Activated naive CD8-positive, alpha-beta T cell treated with anti-CD3 and anti-CD28 coated beads, Interleukin-2, amount 10 ng/mL, durations not matched to agents 7 days and 5 days (primary cell): ENCODE data around the gene C11orf98. TPM values are rescaled to one million over a fixed set of nuclear protein-coding genes. Genes with fewer than 3 reads are reported as not detected.
"Not testable (repeated sequence)": the region's sequence is repeated elsewhere in the genome, so short reads cannot be mapped to it uniquely, and the experiment has no call there.

Experiments
- ATAC-seq: fragments of 150-1000 bp; cut with Tn5 transposase; one replicate; pipeline ENCODE4 v1.10.0; 2021; ENCODE audit warnings: low read depth, moderate library complexity
- POLR2A ChIA-PET: fragments of 350-600 bp; sonication (Branson Sonifier 250); formaldehyde crosslinking; loops from one replicate; lab custom pipeline; 2021; ENCODE audit warnings: antibody characterized with exemption; lab: Charles Lee
- DNase-seq: peaks from one replicate; pipeline ENCODE4 v3.0.0; 2021
- H3K27ac Mint-ChIP-seq: one replicate; pipeline ENCODE4 v1.8.0; 2022; ENCODE audit warnings: mild to moderate bottlenecking, mixed read lengths
- H3K27me3 Mint-ChIP-seq: one replicate; pipeline ENCODE4 v1.8.0; 2022; ENCODE audit warnings: mild to moderate bottlenecking, moderate library complexity, mixed read lengths
- H3K36me3 Mint-ChIP-seq: one replicate; pipeline ENCODE4 v1.8.0; 2021; ENCODE audit warnings: mild to moderate bottlenecking, mixed read lengths
- H3K4me1 Mint-ChIP-seq: one replicate; pipeline ENCODE4 v1.8.0; 2021; ENCODE audit warnings: mixed read lengths
- H3K4me3 Mint-ChIP-seq: one replicate; pipeline ENCODE4 v1.8.0; 2022; ENCODE audit warnings: mild to moderate bottlenecking, moderate library complexity, mixed read lengths
- H3K9me3 Mint-ChIP-seq: one replicate; pipeline ENCODE4 v1.8.0; 2021; ENCODE audit warnings: mixed read lengths
- total RNA-seq, 2 experiments: library from RNA; stranded (reverse); gene quantifications; one replicate each; pipeline ENCODE4 v1.2.3, GENCODE V29; 2021

Gene C11orf98
- total RNA-seq, 2 experiments from 2014 or later, result 99.9 to 104 TPM

DNA sequence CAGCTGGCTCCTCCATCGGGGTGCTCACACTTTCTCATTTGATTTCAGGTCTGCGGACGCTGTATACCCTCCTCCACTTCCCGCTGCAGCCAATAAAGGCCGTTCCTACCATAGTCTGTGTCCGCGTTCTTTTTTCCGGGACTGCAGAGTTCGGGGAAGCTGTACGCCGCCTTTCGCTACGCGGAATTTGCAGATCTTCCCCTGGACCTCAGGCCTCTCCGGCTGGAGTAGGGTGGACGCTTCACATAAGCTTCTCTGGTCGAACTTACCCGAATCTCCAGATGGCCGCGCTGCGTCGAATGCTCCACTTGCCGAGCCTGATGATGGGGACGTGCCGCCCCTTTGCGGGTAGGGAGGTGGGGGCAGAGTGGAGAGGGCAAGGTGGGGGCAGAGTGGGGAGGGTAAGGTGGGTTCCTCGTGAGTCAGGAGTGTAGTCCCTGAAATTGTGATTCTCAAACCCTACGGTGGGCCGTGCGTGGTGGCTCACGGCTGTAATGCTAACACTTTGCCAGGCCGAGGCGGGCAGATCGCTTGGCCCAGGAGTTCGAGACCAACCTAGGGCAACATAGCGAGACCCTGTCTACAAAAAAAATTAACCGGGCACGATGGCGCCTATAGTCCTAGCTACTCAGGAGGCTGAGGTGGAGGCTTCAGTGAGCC lies 719 bp upstream of the C11orf98 start:
- H3K4me3 Mint-ChIP-seq, result peak overlapping the region; percentile 97
- DNase-seq (peak; percentile 69), ATAC-seq (peak; percentile 20)
- H3K4me1 Mint-ChIP-seq, result peaks cover 36% of the 10 kb centered on the region
- H3K27ac Mint-ChIP-seq, result peak overlapping the region; percentile 94
- POLR2A ChIA-PET, result interaction anchor here (0.8 to 7.0 kb wide), 37 partner anchors 9 to 293 kb away, joined by 3 to 187 read pairs (median 10); partner anchors contain the start of genes B3GAT3, BSCL2, EEF1G and EML3
- H3K9me3 Mint-ChIP-seq, result no peaks in the 10 kb centered on the region
- no peaks in the 10 kb centered on the region for H3K27me3 Mint-ChIP-seq
- peaks cover 20% of the 10 kb centered on the region for H3K36me3 Mint-ChIP-seq

DNA sequence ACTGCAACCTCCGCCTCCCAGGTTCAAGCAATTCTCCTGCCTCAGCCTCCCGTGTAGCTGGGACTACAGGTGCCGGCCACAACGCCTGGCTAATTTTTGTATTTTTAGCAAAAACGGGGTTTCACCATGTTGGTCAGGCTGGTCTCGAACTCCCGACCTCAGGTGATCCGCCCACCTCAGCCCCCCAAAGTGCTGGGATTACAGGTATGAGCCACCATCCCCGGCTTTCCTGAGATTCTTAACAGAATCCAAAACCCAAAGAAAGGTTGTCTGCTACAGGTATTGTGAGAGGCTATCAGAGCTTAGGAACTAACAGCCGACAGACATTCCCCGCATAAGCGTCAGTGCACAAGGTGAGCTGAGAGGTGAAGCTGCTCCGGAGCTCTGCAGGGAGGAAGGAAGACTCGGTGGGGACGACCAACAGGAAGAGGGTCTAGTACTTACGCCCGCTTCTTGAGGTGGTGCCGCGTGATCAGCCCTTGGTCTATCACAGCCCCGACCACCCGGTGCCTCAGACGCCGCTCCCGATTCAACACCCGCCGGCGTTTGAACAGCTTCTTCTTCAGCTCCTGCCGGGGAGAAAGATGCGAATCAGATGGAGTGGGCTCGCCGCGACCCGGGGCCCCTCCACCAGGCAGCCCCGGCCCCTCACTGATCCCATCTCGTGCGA lies 470 bp downstream of the C11orf98 start:
- peak overlapping the region; percentile 94 for H3K27ac Mint-ChIP-seq
- peaks cover 29% of the 10 kb centered on the region for H3K4me1 Mint-ChIP-seq
- ATAC-seq, result peak; percentile 58
- H3K27me3 Mint-ChIP-seq, result no peaks in the 10 kb centered on the region
- POLR2A ChIA-PET, result interaction anchor here (0.6 to 7.0 kb wide), 43 partner anchors 10 to 1301 kb away, joined by 3 to 187 read pairs (median 9); partner anchors contain the start of genes B3GAT3, BSCL2, EEF1G and EML3
- no peak for DNase-seq
- H3K4me3 Mint-ChIP-seq, result peak overlapping the region; percentile 97
- peaks cover 19% of the 10 kb centered on the region for H3K36me3 Mint-ChIP-seq
- H3K9me3 Mint-ChIP-seq, result no peaks in the 10 kb centered on the region

DNA sequence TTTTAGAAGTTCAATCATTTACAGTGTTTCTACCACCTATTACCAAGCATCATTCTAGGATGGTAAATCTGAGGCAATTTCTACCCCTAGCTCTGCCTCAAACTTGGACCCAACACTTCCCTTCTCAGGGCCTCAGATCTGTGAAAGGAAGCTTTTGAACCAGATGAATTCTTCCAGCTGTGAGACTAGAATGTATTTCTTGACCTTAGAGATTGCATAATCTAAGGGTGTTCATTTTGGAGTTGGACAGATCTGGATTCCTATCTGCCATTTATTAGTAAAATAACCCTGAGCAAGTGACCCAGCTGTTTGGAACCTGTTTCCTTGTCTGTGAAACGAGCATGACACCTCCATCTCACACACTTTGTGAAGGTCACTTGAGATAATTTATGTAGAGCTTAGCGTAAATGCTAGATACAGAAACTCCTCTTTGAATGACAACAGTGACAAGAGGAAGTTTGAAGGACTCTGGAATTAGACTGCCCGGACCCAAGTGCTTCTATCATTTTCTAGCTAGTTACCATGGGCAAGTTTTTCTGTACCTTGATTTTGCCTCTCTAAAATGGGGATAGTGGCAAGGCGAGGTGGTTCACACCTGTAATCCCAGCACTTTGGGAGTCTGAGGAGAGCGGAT lies 8.1 kb downstream of the C11orf98 start:
- ATAC-seq, result no peak

DNA sequence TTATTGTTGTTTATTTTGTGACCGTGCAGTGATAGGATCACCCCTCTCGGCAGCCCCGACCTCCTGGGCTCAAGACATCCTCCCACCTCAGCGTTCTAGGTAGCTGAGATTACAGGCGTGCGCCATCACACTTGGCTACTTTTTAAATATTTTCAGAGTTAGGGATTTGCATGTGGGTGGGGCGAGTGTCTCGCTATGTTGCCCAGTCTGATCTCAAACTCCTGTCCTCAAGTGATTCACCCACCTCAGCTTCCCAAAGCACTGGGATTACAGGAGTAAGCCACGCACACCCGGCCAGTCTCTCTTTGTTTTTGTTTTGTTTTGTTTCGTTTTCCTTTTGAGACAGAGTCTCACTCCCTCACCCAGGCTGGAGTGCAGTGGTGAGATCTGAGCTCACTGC lies 10.7 kb downstream of the C11orf98 start:
- no peak for ATAC-seq
- no peaks in the 10 kb centered on the region for H3K9me3 Mint-ChIP-seq
- peak overlapping the region; percentile 63 for H3K27ac Mint-ChIP-seq
- H3K4me1 Mint-ChIP-seq, result peaks cover 17% of the 10 kb centered on the region
- no peak for DNase-seq
- H3K4me3 Mint-ChIP-seq, result peak overlapping the region; percentile 37
- H3K27me3 Mint-ChIP-seq, result no peaks in the 10 kb centered on the region
- peaks cover 4% of the 10 kb centered on the region for H3K36me3 Mint-ChIP-seq
- POLR2A ChIA-PET, result interaction anchor here (0.6 to 8.4 kb wide), 5 partner anchors 11 to 101 kb away, joined by 4 to 187 read pairs (median 8); partner anchors contain the start of genes C11orf98, CSKMT, LBHD1 and TUT1

More for the DNA sequence above, 8.1 kb downstream of the C11orf98 start:
- POLR2A ChIA-PET, result interaction anchor here (0.7 to 8.4 kb wide), 5 partner anchors 8 to 55 kb away, joined by 3 to 187 read pairs (median 5); partner anchors contain the start of genes B3GAT3, C11orf98, CSKMT and LBHD1
- peaks cover 13% of the 10 kb centered on the region for H3K4me1 Mint-ChIP-seq
- no peaks in the 10 kb centered on the region for H3K9me3 Mint-ChIP-seq
- no peaks in the 10 kb centered on the region for H3K27me3 Mint-ChIP-seq
- H3K4me3 Mint-ChIP-seq, result no peak overlapping the region
- H3K36me3 Mint-ChIP-seq, result peaks cover 2% of the 10 kb centered on the region
- DNase-seq, result no peak
- H3K27ac Mint-ChIP-seq, result no peak overlapping the region

DNA sequence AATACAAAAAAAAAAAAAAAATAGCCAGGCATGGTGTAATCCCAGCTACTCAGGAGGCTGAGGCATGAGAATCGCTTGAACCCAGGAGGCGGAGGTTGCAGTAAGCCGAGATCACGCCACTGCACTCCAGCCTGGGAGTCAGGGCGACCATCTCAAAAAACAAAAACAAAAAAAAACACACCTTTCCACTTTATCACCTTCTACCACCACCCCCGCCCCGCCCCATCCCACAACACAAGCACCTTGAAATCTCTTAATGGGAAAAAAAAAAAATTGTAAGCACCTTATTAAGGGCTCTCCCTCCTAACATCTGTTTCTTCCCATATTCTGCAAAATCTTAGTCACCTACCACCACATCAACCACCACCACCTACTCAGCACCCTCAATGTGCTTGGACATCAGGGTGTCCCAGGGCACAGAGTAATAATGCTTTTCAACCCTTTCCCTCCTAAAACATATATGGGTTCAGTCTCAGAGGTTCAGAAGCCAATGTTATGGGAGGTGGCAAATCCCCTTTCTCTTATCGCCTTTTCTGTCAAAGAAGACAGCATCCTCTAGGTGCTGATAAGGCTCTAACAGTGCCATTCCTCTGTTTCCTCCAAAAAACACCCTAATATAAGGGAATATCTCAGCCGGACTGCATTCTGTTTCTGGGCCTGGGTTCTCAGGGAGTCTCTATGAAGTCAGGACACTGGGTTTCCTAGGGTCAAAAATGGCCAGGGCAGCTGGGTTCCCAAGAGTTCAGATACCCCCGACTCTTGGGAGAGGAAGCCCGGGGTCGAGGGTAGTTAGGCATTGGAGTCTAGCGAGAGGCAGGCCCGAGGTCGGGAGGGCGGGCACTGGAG lies 12.6 kb downstream of the C11orf98 start:
- H3K27me3 Mint-ChIP-seq, result no peaks in the 10 kb centered on the region
- peak overlapping the region; percentile 94 for H3K4me3 Mint-ChIP-seq
- DNase-seq (no peak), ATAC-seq (no peak)
- H3K27ac Mint-ChIP-seq, result peak overlapping the region; percentile 91
- no peaks in the 10 kb centered on the region for H3K9me3 Mint-ChIP-seq
- H3K36me3 Mint-ChIP-seq, result peaks cover 4% of the 10 kb centered on the region
- POLR2A ChIA-PET, result interaction anchor here (0.7 to 8.4 kb wide), 22 partner anchors 9 to 250 kb away, joined by 3 to 187 read pairs (median 5); partner anchors contain the start of genes B3GAT3, C11orf98, CSKMT and EEF1G
- H3K4me1 Mint-ChIP-seq, result peaks cover 17% of the 10 kb centered on the region

DNA sequence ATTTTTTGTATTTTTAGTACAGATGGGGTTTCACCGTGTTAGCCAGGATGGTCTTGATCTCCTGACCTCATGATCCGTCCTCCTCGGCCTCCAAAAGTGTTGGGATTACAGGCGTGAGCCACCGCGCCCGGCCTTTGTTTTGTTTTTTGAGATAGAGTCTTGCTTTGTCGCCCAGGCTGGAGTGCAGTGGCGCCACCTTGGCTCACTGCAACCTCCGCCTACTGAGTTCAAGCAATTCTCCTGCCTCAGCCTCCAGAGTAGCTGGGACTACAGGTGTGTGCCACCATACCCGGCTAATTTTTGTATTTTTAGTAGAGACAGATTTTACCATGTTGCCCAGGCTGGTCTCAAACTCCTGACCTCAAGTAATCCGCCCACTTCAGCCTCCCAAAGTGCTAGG lies 14.7 kb downstream of the C11orf98 start:
- H3K27me3 Mint-ChIP-seq, ATAC-seq, H3K36me3 Mint-ChIP-seq, H3K27ac Mint-ChIP-seq, H3K4me3 Mint-ChIP-seq, H3K9me3 Mint-ChIP-seq, DNase-seq: not testable (repeated sequence)
- H3K4me1 Mint-ChIP-seq, result peaks cover 23% of the 10 kb centered on the region
- POLR2A ChIA-PET, result interaction anchor here (0.9 to 1.2 kb wide), 2 partner anchors 22 to 49 kb away, joined by 5 to 6 read pairs; partner anchors contain the start of genes LBHD1 and MTA2

DNA sequence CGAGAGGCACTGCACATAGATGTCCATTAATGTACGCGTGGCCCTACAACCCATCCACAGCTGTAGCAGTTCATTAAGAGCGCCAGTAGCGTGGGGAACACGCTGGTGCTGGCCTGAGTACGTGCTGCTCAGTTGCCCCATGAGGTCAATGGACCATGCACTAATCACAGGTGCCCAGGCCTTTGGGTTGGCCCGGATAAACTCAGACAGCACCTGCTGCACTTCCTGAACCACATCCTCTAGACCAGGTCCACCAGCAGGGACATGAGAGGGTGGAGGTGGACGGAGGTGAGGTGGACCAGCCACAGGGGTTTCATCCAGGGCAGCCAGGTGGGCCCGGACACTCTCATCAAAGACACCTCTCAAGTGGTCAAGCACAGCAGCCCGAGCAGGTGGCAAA lies 15.5 kb downstream of the C11orf98 start:
- Mint-ChIP-seq H3K9me3 (no peaks in the 10 kb centered on the region), H3K4me1 (peaks cover 28% of the 10 kb centered on the region)
- POLR2A ChIA-PET, result interaction anchor here (0.6 to 5.5 kb wide), 7 partner anchors 8 to 58 kb away, joined by 3 to 40 read pairs (median 7); partner anchors contain the start of genes B3GAT3, C11orf98, CSKMT and LBHD1

DNA sequence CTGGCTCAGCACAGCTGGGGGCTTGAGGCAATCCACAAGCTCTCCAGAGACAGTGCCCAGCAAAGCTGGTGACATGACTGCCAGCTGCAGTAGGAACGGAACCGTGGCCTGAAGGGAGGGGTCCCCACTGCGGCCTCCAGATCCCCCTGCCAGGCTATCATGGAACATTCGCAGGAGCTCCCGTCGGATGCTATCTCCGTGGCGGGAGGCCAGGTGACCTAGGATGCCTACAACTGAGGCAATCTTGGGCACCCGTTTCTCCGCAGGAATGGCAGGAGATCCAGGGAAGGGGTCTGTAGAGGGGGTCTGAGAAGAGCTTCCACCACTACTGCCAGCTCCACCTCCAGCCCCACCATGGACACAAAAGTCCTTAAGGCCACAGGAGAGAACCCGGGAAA lies 16.0 kb downstream of the C11orf98 start:
- Mint-ChIP-seq H3K4me1 (peaks cover 29% of the 10 kb centered on the region), H3K4me3 (no peak overlapping the region), H3K27ac (no peak overlapping the region), H3K9me3 (no peaks in the 10 kb centered on the region), H3K36me3 (peaks cover 10% of the 10 kb centered on the region), H3K27me3 (no peaks in the 10 kb centered on the region)
- no peak for ATAC-seq
- no peak for DNase-seq
- POLR2A ChIA-PET, result interaction anchor here (0.6 to 5.5 kb wide), 7 partner anchors 16 to 57 kb away, joined by 3 to 40 read pairs (median 7); partner anchors contain the start of genes B3GAT3, C11orf98, CSKMT and LBHD1

More for the DNA sequence above, 15.5 kb downstream of the C11orf98 start:
- Mint-ChIP-seq H3K27me3 (no peaks in the 10 kb centered on the region), H3K27ac (no peak overlapping the region), H3K36me3 (peaks cover 10% of the 10 kb centered on the region), H3K4me3 (no peak overlapping the region)
- no peak for ATAC-seq
- no peak for DNase-seq

DNA sequence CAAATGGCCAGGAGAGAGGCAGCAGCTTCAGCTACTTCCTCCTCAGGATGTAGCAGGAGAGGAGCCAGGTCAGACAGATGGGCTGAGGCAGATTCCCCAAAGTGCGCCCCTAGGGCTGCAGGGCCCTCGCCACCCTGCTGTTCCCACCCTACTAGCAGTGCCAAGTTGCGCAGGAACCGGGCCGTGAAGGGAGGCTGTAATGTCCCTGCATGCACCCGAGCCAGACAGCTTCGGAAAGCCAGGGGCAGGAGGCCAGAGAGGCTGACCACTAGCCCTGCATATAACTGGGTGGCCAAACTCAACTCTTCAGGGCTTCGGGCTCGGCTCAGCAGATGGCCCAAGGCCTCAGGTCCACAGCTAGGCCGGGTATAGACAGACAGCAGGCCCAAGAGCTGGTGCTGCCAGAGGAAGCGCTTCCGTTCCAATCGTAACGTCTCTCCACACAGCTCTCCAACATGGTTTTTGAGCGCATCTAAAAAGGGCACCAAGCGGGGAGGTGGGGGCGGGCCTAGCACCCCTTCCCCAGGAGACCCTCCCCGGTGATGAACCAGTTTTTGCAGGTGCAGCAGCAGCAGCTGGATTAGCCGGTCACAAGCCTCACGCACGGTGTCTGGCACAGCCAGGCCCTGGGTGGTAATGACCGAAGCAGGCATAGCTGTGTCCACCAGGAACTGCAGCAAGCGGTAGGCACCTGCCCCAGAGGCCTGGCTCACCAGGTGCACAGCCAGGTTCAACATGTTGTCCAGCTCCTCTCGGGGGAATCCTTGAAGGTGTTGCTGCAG lies 16.6 kb downstream of the C11orf98 start:
- Mint-ChIP-seq H3K4me3 (no peak overlapping the region), H3K27ac (no peak overlapping the region), H3K27me3 (no peaks in the 10 kb centered on the region), H3K36me3 (peaks cover 8% of the 10 kb centered on the region), H3K9me3 (no peaks in the 10 kb centered on the region), H3K4me1 (peaks cover 26% of the 10 kb centered on the region)
- ATAC-seq (no peak), DNase-seq (no peak)
- POLR2A ChIA-PET, result interaction anchor here (0.6 to 5.5 kb wide), 10 partner anchors 11 to 193 kb away, joined by 3 to 40 read pairs (median 4); partner anchors contain the start of genes B3GAT3, C11orf98, CSKMT and HNRNPUL2

DNA sequence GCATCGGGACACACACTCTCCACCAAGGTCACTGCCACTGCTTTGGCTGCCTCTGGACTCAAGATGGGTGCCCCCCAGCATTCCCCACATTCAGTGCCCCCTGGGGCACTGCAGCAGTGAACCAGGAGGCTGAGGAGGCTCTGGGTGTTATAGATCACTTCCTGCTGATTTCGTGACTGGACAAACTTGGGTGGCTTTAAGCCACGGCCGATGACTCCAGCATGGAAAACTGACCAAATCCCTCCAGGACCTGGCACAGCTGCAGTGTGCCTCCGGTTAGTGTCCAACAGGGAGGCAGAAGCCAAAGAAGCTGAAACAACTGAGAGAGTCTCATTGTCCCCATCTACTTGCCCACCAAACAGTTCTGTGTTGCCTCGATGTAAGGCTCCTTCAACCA lies 17.4 kb downstream of the C11orf98 start:
- H3K9me3 Mint-ChIP-seq, result no peaks in the 10 kb centered on the region
- DNase-seq (no peak), ATAC-seq (no peak)
- H3K27me3 Mint-ChIP-seq, result no peaks in the 10 kb centered on the region
- H3K4me1 Mint-ChIP-seq, result peaks cover 25% of the 10 kb centered on the region
- POLR2A ChIA-PET, result interaction anchor here (0.9 to 5.5 kb wide), 8 partner anchors 10 to 194 kb away, joined by 3 to 40 read pairs (median 8); partner anchors contain the start of genes B3GAT3, C11orf98, CSKMT and HNRNPUL2
- H3K36me3 Mint-ChIP-seq, result peaks cover 8% of the 10 kb centered on the region
- no peak overlapping the region for H3K4me3 Mint-ChIP-seq
- no peak overlapping the region for H3K27ac Mint-ChIP-seq

DNA sequence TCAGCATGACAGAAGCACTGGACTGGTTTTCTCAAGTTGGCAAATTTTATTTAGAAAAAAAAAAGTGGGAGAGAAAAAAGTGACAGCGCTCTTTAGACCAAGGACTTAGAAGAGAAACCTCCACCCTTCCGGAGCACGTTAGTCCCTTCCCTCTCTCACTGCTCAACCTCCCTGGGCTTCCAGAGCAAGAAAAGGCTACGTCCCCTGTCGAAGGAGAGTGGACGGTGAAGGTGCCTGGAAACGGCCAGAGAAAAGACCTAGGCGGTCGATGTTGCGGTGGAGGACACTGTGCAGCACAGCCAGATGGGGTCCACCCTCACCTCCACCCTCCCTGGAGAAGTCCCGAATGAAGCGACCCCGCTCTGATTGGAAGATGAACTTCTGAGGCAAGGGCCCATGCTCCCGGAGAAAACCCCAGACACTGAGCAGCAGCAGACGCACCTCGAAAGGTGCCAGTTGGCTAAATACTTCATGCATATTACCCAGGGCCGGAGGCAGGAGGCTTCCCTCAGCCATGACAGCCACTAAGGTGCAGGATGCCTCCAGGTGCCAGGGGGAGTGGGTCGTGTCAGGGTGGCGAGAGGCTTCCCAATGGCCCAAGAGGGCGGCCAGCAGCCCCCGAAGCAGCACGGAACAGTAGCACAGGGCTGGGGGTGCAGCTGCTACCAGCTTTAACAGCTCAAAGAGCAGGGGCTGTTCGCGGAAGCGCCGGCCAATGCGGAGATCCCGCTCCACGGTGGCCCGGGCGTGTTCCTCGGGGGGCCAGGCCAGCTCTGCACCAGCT lies 18.0 kb downstream of the C11orf98 start:
- Mint-ChIP-seq H3K27me3 (no peaks in the 10 kb centered on the region), H3K4me3 (peak overlapping the region; percentile 99), H3K9me3 (no peaks in the 10 kb centered on the region), H3K36me3 (peaks cover 8% of the 10 kb centered on the region), H3K27ac (peak overlapping the region; percentile 96), H3K4me1 (peaks cover 24% of the 10 kb centered on the region)
- DNase-seq (no peak), ATAC-seq (no peak)
- POLR2A ChIA-PET, result interaction anchor here (0.6 to 7.3 kb wide), 17 partner anchors 10 to 194 kb away, joined by 3 to 76 read pairs (median 13); partner anchors contain the start of genes B3GAT3, C11orf98, CSKMT and EEF1G
